Activated CD4-positive, CD25-positive, alpha-beta regulatory T cell (primary cell): Measurements from ENCODE around the gene ERGIC3.

Experiments
- DNase-seq, 4 experiments: peaks; one replicate each; lab custom pipeline; 2025; lab: John Stamatoyannopoulos, UW

The ERGIC3 gene

DNA sequence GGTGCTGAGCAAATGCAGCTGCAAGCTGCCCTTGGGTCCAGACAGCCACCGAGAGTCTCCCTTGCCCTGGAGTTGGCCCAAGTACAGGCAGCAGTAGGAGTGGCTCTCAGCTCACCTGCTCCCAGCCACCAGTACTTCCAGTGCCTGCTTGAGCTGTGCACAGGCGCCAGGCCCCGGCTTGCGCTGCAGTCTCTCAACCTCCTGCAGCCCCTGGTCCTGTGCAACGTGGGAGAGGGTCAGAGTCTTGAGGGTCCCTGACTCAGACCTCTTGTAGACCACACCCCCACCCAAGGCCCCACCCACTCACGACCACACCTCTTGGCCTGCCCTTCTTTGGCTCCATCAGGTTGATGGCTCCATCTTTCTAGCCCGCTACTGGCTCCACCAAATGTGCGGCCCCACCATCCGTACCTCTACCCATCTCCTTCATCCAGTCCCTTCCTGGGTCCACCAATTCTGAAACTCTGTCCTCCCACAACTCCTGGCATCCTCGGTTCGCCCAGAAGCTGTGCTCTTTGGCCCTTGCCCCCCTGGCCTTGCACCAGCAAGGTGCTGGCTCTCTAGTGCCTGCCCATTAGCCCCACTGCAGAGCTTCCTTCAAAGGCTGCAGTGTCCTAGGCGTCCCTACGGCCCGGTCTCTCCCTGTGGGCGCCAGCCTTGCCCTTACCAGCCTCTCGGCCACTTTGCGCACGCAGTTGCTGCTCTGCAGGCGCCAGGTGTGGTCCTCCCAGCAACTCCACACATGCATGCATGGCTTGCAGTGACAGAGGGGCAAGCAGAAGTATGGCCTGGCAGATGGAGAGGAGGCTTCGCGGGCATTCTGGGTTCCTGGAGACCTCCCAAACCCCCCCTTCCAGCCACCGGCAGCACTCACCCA lies 57.3 kb downstream of the ERGIC3 start:
- DNase-seq, result no peak

DNA sequence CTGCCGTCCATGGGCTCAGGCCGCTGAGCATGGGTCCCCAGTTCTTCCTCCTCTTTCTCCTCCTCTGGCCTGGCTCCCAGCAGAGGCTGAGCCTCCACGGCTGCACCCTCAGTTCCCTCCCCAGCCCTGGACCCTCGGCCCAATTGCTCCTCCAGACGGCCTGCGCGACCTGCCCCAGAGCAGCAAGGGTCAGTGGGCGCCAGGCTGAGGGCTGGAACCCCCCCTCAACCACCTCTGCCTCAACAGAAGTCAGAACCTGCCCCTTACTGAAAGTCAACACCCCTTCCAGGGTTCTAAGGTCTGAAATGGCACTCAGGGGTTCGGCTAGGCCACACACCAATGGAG lies 57.9 kb downstream of the ERGIC3 start:
- DNase-seq, result no peak

DNA sequence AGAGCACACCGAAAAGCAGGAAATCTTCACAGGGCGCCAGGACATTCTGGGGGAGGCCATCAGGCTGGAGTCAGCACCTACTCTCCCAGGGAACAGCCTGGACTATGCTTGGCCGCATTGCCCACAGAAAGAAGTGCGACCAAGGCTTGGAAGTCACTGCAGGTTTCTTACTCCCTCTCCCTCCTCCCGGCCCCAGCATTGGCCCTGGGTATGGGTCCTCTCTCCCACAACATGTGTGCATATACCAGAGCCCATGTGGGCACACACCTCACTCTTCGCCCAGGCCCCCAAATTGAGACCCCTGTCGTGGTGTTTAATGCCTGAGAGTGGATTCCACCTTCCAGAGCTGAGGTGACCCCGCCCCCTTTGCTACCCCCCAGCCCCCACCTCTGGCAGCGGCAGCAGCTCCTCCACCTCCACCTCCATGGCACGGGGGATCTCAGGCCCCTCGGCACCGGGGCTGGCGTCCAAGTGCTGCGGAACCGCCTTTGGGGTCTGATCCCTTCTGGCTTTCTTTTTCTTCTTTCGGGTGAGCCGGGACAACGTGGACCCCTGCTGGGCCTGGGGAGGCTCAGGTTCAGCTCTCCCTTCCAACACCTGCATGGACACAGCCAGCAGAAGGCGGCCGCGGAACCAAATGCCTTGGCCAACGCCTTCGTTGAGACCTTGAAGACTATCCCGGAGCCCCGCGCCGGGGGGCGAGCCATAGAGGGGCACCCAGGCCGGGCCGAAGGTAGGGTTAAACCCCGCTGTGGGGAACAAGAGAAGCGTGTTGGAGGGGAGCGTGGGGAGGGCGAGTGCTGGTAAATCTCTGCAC lies 58.5 kb downstream of the ERGIC3 start:
- DNase-seq, result no peak

DNA sequence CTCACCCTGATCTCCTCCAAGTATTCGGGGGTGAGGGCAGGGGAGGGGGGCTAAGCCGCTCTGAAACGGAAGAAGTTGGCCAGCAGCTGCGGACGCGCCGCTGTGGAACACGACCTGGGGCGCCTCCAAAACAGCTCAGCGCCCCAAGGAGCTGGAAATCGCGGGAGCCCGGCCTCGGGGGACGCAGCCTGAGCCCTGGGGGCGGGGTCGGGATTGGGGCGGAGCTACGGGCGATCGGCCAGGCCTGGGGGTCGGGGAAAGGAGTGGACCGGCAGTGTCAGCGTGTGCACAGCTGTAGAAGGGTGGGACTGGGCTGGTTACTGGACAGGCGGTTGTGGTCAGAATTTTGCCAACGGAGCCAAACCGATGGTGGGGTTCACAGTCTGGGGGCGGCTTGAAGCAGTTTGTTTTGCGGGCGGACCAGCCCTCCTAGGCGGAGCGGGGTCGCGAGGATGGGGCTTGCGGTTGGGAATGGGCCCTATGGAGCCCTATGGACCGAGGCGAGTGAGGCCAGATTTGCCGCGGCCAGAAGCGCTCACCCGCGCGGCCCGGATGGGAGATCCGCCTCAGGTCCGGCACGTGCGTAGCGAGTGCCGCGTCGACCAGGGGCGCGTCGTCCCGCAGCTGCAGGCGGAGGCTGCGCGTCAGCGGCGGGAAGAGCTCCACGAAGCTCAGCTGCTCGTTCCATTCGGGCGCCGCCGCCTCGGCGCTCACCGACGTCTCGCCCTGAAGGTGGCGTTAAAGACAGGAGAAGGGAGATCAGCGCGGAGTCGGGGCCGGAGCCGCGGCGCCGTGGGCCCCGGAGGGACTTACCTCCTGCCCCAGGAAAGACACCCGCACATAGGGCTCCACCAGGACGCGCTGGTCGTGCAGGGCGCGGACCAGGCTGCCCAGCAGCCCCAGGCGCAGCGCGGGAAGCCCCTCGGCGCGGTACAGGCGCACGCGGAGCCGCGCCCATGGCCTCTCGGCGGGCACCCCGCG lies 59.4 kb downstream of the ERGIC3 start:
- peak; percentile 35 to 61 (median 57) for DNase-seq

DNA sequence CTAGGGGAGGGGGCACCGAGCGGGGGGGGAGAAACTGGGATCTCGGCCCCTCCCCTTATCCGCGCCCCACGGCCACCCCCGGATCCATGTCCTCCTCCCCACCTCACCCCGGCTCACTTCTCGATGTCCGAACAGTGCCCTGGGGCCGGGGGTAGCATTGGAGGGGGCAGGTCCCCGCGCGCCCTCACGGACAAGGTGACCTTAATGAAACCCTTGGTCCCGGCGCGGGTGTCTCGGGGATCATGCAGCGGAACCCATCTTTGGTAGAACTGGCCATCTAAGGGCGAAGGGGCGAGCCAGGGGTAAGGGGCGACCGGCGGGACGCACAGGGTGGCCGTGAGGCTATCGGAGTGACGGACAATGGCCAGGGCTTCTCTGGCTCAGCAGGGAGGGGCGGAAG lies 60.1 kb downstream of the ERGIC3 start:
- DNase-seq, result no peak

DNA sequence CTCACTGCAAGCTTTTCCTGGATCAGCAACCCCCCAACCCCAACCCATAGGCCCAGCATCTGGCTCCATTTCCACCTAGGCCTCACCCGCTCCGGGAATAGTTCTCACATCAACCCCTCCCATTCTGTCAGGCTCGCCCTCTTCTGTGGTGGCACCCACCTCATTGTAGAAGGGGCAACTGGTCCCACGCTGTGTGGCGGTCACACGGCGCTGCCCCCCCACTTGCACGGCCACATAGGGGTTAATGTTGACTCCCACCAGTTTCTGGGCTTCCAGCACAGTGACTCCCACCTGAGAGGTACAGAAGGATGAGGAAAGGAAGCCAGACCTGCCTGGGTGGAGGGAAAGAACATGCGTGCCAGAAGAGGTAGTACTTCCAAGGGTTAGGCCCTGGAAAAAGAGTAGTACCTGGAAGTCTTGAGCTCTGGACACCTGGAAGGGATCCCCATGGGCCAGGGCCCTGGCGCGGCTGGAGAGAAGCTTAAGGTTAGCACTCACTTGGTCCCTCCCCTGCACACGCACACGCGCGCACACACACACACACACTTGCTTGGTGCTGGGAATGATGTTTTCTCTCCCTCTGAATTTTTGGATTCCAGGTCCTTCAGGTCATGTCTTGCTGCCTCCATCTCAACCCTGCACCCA lies 61.1 kb downstream of the ERGIC3 start:
- DNase-seq, result no peak

DNA sequence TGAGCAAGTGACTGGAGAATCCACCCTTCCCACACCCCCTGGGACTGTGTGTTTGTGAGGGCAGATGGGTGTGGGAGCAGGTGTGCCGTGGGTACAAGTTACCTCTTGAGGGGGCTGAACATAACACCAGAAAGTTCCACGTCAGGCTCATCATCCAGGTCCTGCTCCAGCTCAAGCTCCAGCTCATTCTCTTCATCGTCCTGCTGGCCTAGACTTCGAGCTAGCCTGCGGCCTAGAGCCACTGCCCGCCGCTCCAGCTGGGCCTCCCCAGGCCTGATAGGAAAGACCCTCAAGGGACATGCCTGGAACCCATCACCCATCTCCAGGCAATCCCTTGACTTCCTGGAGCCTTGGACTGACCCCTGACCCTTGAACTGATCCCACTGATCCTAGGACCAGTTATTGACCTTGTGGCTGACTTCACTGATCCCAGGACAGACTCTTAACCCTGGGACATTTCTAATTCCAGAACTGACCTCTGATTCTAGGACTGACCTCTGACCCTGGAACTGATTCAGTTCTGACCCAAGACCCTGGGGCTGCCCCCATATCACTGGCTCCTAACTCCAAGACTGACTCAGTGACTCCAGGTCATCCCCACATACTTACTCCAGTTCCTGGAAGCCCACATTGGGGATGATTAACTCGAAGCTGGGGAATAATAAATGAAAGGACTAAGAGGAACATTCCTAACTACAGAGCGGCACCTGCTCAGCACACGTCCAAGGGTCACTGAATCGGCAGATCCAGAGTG lies 62.0 kb downstream of the ERGIC3 start:
- DNase-seq, result no peak

DNA sequence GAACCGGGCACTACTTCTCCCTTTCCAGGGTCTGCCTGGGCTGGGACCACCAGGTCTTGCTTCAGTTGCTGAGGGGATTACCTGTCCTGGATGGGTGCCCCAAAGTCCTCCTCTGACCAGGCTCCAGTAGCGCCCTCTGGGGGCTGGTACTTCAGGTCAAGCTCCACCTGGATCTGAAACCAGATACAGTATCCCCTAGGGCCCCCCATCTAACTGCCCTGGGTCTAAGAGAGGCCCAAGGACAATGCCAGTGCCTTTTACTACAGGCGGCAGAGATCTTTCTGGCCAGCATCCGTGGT lies 62.5 kb downstream of the ERGIC3 start:
- DNase-seq, result no peak

DNA sequence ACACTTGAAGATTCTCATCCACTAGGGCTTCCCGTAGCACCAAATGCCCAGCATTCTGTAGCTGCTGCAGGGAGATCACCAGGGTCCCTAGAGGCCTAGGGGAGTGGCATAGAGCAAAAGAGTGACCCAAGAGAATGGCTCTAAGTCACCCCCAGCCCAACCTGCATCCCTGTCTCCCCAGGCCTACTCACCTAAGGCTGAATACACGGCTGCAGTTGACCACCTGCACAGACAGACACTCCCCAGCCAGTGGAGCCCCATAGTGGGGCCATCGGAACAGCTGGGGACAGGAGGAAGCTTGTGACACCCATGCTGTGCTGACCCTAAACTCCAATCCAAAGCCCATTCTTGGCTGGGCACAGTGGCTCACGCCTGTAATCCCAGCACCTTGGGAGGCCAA lies 64.2 kb downstream of the ERGIC3 start:
- no peak for DNase-seq
